Fibroblast of lung (primary cell): ENCODE results near the gene PPFIBP1.

ENCODE experiments used
- EZH2 ChIP-seq: IDR thresholded peaks from 2 replicates; pipeline ENCODE4 v1.5.1; 2012; ENCODE audit warnings: low read length, control low read depth, mild to moderate bottlenecking; ENCODE audit errors: missing control alignments
- TF ChIP-seq, protein P1 (sequence below), 2 donors: IDR thresholded peaks in 1 of 2; conservative IDR thresholded peaks in 1 of 2; 1 replicate in 1 of 2; 2 replicates in 1 of 2; pipeline ENCODE4 v1.5.1; 2011 to 2012; ENCODE audit warnings: low read length in 2 of 2, control low read depth in 1 of 2, inconsistent platforms in 1 of 2, low read depth in 1 of 2, mild to moderate bottlenecking in 1 of 2

DNA sequence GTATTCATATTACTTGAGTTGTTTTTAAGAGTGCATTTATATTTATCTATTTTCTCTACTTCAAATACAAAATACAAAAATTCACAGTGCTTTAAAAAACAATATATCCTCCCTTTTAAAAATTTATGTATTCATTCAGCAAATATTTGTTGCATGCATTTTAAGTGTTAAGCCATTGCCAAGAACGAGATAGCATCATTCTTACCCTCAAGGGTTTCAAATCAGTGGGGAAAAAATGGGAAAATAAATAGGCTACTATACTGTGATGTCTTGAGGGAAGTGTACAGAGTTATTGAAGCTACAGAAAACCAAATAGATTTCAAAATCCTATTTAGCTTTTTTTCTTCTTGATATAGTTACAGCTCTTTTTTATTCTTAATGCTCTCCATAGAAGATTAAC lies 209.8 kb downstream of the PPFIBP1 start:
- no peak for TF ChIP-seq EZH2
- TF ChIP-seq, protein P1, sequence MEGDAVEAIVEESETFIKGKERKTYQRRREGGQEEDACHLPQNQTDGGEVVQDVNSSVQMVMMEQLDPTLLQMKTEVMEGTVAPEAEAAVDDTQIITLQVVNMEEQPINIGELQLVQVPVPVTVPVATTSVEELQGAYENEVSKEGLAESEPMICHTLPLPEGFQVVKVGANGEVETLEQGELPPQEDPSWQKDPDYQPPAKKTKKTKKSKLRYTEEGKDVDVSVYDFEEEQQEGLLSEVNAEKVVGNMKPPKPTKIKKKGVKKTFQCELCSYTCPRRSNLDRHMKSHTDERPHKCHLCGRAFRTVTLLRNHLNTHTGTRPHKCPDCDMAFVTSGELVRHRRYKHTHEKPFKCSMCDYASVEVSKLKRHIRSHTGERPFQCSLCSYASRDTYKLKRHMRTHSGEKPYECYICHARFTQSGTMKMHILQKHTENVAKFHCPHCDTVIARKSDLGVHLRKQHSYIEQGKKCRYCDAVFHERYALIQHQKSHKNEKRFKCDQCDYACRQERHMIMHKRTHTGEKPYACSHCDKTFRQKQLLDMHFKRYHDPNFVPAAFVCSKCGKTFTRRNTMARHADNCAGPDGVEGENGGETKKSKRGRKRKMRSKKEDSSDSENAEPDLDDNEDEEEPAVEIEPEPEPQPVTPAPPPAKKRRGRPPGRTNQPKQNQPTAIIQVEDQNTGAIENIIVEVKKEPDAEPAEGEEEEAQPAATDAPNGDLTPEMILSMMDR (conservative IDR thresholded peaks at IDR 0.05 in 1 of 2, IDR thresholded peaks at IDR 0.05 in 1 of 2; ENCODE audit: low read depth in 1 of 2, low read length in 2 of 2): no peak
